ENCODE data around the gene YARS1. TPM values are rescaled to one million over a fixed set of nuclear protein-coding genes. Genes with fewer than 3 reads are reported as not detected.
A peak's percentile ranks its signal among the peaks of the same experiment; 100 is the strongest.

The YARS1 gene
- total and polyA plus RNA-seq, 2 experiments from 2014 or later: 80.3 to 125 TPM

DNA sequence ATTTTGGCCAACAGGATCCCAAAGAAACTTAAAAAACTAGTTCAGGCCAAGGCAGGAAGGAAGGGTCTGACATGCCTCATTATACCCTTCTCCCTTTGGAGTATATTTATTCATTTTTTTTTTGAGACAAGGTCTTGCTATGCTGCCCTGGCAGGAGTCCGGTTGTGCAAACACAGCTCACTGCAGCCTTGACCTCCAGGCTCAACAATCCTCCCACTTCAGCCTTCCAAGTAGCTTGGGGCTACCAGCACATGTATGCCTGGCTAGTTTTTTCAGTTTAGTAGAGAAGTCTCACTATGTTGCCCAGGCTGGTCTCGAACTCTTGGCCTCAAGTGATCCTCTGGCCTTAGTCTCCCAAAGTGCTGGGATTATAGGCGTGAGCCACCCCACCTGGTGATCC lies 5.2 kb downstream of the YARS1 start:
- H3K27ac ChIP-seq: no peak overlapping the region

DNA sequence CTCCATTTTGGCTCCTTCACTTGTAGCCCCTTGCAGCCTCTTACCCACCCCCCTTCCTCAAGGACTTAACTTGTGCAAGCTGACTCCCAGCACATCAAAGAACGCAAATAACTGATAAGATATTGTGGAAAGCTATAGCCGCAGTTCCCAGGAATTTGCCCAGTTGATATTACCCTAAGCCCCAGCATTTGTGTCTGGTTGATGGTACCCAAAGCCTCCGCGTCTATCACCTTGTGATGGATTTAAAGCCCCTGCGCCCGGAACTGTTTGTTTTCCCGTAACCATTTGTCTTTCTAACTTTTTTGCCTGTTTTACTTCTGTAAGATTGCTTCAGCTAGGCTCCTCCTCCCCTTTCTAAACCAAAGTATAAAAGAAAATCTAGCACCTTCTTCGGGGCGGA lies 5.9 kb downstream of the YARS1 start:
- H3K36me3 ChIP-seq: peaks cover 6% of the 10 kb centered on the region
- H3K9me3 ChIP-seq (ENCODE audit: low read depth): no peaks in the 10 kb centered on the region
- H3K27ac ChIP-seq: no peak overlapping the region
- H3K4me3 ChIP-seq: no peak overlapping the region
- DNase-seq (ENCODE audit: low read depth in 1 of 2, low spot score in 1 of 2): no peak
- peaks cover 64% of the 10 kb centered on the region for H3K4me1 ChIP-seq (ENCODE audit: low read depth)
- no peaks in the 10 kb centered on the region for H3K27me3 ChIP-seq
- TF ChIP-seq, protein P1, sequence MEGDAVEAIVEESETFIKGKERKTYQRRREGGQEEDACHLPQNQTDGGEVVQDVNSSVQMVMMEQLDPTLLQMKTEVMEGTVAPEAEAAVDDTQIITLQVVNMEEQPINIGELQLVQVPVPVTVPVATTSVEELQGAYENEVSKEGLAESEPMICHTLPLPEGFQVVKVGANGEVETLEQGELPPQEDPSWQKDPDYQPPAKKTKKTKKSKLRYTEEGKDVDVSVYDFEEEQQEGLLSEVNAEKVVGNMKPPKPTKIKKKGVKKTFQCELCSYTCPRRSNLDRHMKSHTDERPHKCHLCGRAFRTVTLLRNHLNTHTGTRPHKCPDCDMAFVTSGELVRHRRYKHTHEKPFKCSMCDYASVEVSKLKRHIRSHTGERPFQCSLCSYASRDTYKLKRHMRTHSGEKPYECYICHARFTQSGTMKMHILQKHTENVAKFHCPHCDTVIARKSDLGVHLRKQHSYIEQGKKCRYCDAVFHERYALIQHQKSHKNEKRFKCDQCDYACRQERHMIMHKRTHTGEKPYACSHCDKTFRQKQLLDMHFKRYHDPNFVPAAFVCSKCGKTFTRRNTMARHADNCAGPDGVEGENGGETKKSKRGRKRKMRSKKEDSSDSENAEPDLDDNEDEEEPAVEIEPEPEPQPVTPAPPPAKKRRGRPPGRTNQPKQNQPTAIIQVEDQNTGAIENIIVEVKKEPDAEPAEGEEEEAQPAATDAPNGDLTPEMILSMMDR (IDR thresholded peaks at IDR 0.05; ENCODE audit: low read depth, low read length): no peak

More for the DNA sequence above, 5.2 kb downstream of the YARS1 start:
- no peak for DNase-seq (ENCODE audit: low read depth in 1 of 2, low spot score in 1 of 2)
- no peaks in the 10 kb centered on the region for H3K27me3 ChIP-seq
- H3K4me1 ChIP-seq (ENCODE audit: low read depth): peaks cover 58% of the 10 kb centered on the region
- H3K4me3 ChIP-seq: no peak overlapping the region
- peaks cover 6% of the 10 kb centered on the region for H3K36me3 ChIP-seq
- no peaks in the 10 kb centered on the region for H3K9me3 ChIP-seq (ENCODE audit: low read depth)
- TF ChIP-seq, protein P1 (IDR thresholded peaks at IDR 0.05; ENCODE audit: low read depth, low read length): no peak

DNA sequence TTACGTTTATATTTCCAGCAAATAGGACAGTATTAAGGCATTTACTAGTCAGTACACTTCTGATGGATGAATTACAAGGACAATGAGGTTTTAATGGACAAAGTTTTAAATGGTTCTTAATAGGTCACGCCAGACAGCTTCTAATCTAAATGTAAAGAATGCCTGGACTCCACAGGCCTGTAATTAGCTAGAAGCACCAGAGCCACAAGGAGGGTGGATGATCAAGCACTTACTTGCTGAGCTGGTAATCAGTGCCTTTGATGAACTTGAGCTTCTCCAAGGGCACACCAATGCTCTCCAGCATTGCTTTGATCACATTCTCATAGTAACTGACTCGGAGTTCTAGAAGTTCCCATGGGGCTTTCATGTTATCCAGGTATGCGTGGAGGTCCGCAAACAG lies 6.8 kb downstream of the YARS1 start:
- H3K27ac ChIP-seq: no peak overlapping the region
- no peaks in the 10 kb centered on the region for H3K27me3 ChIP-seq
- DNase-seq (ENCODE audit: low read depth in 1 of 2, low spot score in 1 of 2): no peak
- peaks cover 60% of the 10 kb centered on the region for H3K4me1 ChIP-seq (ENCODE audit: low read depth)
- TF ChIP-seq, protein P1 (IDR thresholded peaks at IDR 0.05; ENCODE audit: low read depth, low read length): no peak
- no peaks in the 10 kb centered on the region for H3K9me3 ChIP-seq (ENCODE audit: low read depth)
- peaks cover 6% of the 10 kb centered on the region for H3K36me3 ChIP-seq
- no peak overlapping the region for H3K4me3 ChIP-seq

DNA sequence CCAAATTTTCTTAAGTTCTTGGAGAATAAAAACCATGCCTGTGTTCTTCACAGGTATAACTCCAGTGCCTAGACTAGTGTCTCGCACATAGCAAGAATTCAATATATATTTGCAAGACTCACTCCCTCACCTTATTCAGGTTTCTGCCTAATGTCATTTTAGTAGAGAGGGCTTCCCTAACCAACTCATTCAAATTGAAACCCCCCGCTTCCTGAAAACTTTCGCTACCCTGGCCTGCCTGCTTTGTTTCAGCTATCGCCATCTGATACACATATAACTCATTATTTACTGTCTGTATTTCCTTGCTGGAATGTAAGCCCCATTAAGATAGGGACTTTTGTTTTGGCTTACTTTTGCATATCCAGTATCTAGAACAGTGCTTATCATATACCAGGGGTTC lies 8.6 kb downstream of the YARS1 start:
- TF ChIP-seq, protein P1 (IDR thresholded peaks at IDR 0.05; ENCODE audit: low read depth, low read length): no peak
- H3K36me3 ChIP-seq: peaks cover 6% of the 10 kb centered on the region
- H3K27ac ChIP-seq: no peak overlapping the region

DNA sequence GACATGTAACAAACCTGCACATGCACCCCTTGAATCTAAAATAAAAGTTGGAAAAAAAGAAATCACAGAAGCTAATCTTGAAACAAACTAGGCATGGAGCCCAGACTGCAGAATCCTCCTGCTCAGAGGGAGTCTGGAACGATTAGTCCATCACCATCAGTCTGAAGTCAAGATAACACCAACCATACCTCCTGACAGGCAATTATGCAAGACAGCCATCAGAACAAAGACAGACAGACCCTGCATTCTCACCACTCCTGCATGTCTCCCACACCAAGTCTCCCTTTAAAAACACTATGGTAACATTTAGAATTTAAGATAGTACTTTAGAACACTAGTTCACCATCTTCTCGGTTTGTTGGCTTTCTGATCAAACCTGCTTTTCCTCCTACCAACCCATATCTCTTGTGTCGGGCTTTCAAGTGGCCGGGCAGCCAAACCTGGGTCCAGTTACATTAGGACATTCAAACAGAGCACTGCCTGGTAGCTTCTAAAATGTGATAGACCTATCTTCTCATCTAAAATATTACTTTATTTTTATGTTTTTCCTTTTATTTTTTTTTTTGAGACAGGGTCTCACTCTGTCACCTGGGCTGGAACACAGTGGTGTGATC lies 10.1 kb downstream of the YARS1 start:
- peaks cover 6% of the 10 kb centered on the region for H3K36me3 ChIP-seq
- DNase-seq (ENCODE audit: low read depth in 1 of 2, low spot score in 1 of 2): peak; percentile 65 to 69

More for the DNA sequence above, 8.6 kb downstream of the YARS1 start:
- peaks cover 52% of the 10 kb centered on the region for H3K4me1 ChIP-seq (ENCODE audit: low read depth)
- H3K27me3 ChIP-seq: no peaks in the 10 kb centered on the region
- no peaks in the 10 kb centered on the region for H3K9me3 ChIP-seq (ENCODE audit: low read depth)
- no peak for DNase-seq (ENCODE audit: low read depth in 1 of 2, low spot score in 1 of 2)
- no peak overlapping the region for H3K4me3 ChIP-seq

More for the DNA sequence above, 10.1 kb downstream of the YARS1 start:
- Histone ChIP-seq H3K27me3 (no peaks in the 10 kb centered on the region), H3K4me1 (ENCODE audit: low read depth) (peaks cover 39% of the 10 kb centered on the region), H3K4me3 (no peak overlapping the region), H3K9me3 (ENCODE audit: low read depth) (no peaks in the 10 kb centered on the region), H3K27ac (peak overlapping the region; percentile 49)
- TF ChIP-seq, protein P1 (IDR thresholded peaks at IDR 0.05; ENCODE audit: low read depth, low read length): no peak

All from cardiac muscle cell (in vitro differentiated cells and primary cell).